Femur (tissue), 1 donor: ENCODE data around the gene TSPAN10.
A peak's percentile ranks its signal among the peaks of the same experiment; 100 is the strongest.
"Not testable (repeated sequence)": the region's sequence is repeated elsewhere in the genome, so short reads cannot be mapped to it uniquely, and the experiment has no call there.

Experiments used
- DNase-seq: peaks from one replicate; pipeline ENCODE4 v3.0.0-alpha.2; 2017

Gene TSPAN10

DNA sequence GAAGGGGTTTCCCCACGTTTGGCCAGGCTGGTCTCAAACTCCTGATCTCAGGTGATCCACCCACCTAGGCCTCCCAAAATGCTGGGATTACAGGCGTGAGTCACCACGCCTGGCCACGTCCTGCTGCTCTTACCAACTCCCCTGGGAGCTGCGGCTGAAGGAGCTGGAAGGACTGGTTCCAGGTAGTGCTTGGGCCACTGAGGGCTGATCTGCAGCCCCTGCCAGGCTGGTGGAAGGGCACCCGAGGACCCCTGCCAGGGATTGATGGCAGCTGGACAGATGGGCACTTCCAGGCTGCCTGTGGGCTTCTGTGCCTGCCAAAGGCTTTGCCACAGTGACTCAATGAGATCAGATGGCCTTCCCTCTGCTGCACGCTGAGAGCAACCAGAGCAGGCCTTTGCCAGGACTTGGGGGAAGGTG is 27.1 kb downstream of the TSPAN10 start:
- no peak for DNase-seq

GRCh38 chr17:81665205-81666091 is 28.5 kb downstream of the TSPAN10 start:
- DNase-seq: no peak

DNA sequence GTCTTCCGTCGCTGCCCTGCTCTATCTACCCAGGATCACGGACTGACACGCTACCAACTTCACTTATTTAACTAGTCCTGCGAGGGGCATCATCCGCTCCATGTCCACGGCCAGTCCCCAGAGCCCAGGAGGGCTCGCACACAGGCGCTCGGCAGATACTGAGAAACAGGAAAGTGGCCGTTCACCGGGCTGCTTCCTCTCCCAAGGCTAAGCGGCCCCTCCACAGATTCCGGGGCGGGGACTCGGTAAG is 29.0 kb downstream of the TSPAN10 start:
- DNase-seq: no peak

DNA sequence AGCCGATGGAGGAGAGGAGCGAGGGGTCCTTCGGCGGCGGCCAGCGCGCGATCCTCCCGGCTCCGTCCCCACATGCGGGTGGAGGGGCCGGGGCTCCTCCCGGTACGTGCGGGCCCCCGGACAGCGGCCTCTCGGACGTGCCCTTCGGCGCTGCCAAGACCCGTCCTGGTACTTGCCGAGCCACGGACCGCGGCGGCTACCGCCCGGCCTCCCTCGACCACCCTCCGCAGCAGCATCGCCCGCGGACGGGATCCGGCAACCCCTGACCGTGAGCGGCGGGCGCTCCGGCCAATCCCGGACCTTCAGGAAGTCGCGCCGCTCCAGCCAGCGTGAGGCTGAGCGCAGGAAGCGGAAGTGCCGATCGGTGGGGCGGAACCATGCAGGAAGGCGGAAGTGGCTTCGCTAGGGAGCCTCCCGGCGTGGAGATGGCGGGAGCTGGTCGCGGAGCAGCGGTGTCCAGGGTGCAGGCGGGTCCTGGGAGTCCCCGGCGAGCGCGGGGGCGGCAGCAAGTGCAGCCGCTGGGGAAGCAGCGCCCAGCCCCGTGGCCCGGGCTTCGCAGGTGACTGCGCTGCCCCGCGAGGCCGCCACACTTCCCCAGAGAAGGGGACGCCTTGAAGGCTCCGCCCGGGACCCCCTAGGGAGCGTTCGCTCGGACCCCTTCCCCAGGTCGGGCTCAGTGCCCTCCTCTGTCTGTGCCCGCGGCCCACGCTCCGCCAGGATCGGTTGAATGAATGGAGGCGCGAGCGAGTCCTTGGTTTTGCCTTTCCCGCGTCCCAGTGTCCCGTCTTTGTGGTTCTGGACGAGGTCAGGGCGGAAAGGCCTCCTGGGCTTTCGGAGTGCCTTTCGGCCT is 29.6 kb downstream of the TSPAN10 start, which contains the start of the genes CCDC137 and OXLD1:
TSS of gene CCDC137 (plus strand) at position 396 of the 850 bp plus-strand sequence. CDS start at position 426, 30 bp downstream.
TSS of gene OXLD1 (minus strand) at position 264 of the 850 bp plus-strand sequence. CDS start at position 236, 28 bp downstream.
- DNase-seq: peak; percentile 98

GRCh38 chr17:81667754-81668153 is 30.8 kb downstream of the TSPAN10 start:
- no peak for DNase-seq

DNA sequence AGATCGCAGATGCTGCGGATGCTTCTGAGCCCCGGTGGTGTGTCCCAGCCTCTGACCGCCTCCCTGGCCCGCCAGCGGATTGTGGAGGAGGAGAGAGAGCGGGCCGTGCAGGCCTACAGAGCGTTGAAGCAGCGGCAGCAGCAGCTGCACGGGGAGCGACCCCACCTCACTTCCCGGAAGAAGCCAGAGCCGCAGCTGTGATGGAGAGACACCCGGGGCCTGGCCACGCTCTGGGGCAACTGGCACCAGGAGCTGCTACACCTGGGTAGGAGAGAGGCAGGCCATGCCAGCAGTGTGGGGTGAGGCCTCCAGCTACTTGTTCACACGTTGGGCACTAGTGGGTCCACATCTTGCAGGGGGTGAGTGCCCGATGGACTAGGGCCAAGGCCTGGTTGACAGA is 35.5 kb downstream of the TSPAN10 start:
- DNase-seq: no peak

DNA sequence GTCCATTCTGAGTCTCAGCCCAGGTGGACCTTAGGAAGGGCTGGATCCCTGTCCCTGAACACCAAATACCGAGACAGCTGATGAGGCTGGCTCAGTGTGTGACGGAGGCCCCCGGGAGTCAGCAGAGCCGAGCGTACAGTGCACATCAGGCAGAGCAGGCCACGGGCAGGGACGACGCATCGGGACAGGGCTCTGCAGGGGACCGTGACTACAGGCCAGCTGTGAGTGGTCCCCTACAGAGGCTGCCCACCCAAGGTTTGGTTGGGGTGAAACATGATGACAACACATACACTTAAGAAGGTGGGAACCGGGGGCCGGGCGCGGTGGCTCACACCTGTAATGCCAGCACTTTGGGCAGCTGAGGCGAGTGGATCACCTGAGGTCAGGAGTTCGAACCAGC is 36.0 kb downstream of the TSPAN10 start:
- DNase-seq: no peak

DNA sequence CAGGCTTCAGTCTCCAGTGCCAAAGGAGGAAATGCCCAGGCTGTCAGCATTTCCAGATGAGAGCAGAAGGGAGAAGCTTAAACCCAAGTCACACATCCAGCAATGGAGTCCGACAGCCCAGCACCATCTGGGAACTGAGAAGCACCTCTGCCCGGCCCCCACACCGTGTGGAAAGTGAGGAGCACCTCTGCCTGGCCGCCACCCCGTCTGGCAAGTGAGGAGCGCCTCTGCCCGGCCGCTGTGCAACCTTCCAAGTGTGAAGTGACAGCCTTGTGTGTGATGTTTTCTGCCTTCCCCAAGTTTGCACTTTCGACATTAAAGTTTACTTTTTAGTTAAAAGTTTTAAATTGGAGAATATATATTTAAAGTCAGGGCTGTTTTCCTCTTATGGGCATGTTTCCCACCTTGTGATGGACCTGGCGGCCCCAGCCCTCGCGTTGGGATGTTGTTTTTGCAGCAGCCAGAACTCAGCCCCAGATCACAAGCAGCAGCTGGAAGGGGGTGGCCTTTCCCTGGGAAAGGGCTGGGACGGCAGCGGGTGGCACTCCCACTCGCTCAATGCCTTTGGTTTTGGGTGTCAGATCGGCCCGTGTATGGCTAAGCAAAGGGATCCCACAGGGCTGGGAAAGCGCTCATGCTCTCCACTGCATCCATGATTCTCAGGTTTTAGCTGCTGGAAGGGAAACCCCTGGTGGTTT is 36.7 kb downstream of the TSPAN10 start:
- no peak for DNase-seq

DNA sequence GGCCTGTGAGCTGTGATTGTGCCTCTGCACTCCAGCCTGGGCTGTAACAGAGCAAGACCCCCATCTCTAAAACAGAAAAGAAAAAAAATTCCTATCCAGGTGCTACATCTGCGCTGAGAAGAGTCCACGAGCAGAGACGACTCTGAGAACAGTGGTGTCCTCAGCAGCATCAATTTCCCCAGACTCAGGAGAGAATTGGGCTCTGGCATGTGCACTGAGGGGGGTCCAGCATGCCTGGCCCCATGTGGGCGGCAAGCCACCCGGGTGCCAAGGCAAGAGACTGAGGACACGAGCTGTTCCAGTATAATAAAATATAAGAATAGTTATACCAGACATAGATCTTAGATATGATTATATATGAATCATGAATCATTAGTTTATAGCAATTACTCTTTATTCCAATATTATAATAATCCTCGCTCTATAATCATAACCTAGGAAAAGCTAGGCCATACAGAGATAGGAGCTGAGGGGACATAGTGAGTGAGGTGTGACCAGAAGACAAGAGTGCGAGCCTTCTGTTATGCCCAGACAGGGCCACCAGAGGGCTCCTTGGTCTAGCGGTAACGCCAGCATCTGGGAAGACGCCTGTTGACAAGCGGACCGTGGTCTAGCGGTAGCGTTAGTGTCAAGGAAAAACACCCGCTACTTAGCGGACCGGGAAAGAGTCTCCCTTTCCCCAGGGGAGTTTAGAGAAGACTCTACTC is 38.7 kb downstream of the TSPAN10 start:
- not testable (repeated sequence) for DNase-seq

DNA sequence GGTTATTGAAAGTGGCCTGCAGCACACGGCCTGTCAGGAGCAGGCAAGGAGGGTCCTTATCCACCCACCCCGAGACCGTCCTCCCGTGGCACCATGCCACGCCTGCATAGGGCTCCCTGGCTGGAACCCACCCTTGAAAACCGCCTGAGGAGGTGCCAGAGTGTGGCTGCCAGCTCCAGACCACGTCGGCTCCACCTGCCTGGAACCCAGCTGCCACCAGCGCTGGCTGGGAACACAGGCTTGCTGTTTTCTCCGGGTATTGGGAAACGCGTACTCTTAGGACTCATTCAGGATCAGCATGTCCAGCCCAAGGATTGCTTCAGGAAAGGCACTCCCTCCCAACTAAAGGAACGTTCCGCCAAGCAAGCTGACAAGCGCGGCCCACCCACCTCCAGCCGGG is 39.9 kb downstream of the TSPAN10 start:
- no peak for DNase-seq

DNA sequence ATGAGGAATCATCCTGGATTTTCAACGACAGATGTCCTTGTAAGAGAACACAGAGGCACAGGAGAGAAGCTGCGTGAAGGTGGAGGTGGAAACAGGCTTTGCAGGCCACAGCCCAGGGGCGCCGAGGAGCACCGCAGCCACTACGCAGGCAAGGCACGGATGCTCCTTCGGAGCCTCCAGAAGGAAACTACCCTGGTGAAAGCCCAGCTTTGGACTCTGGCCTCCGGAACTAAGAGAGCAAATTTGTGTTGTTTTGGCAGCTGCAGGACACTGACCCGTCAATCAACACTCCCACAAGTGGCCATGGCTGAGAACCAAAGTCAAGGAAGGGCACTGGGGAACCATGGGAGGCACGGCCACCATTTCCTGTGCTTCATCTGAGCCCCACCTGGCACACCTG is 43.2 kb downstream of the TSPAN10 start:
- no peak for DNase-seq

DNA sequence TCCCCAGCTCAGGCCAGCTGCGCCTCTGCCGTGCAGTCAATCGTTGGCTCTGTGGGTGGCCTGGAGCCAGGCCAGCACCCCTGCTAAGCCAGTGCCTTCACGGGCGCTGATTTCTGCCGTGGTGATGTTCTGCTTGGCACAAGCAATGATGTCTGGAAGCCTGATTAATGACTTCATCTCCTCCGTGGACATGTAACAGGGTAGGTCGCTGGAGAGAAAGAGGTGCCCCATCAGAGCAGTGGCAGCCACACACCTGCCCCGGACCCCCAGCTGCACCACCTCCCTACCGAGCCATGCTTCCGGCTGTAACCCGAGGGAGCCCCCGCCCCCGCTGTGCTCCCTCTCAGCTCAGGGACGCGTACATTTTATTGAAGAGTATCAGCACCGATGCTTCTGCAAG is 44.7 kb downstream of the TSPAN10 start:
- no peak for DNase-seq

- no peak for DNase-seq
Observed at GRCh38 chr17:81682565-81683207, 45.7 kb downstream of the TSPAN10 start.

GRCh38 chr17:81683208-81683583 is 46.2 kb downstream of the TSPAN10 start:
- DNase-seq: no peak

DNA sequence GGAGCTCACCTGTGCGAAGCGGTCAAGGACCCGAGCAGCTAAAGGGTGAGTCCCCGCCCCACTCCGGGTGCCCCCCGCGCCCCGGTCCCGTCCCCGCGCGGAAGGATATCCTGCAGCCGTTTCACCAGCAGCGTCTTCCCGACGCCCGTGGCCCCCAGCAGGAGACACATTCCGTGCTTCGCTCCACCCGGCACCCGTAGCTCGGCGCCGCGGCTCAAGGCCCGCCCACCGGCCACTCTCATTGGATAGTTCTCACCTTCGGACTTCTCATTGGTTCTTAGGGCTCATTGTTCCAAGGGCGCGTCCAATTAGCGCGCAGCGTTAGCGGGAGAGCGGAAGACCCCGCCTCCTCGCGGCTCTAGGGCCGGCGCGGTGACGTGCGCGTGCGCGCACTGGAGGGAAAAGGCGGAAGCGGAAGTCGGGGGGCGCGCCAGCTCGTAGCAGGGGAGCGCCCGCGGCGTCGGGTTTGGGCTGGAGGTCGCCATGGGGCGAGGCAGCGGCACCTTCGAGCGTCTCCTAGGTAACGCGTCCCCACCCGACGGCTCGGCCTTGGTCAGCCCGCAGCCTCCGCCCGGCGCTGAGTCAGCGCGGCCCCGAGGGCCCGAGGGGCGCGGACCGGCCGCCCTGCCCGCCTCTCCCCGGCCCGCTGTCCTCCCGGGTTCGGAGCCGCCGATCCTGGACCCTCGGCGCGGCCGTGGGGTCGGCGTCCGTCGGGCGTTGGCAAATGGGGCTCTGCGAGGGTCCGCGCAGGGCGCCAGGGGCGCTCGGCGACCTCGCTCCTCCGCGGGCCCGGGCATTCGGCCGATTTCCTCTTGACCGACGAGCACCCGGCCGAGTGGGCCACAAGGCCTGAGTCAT is 46.8 kb downstream of the TSPAN10 start, which contains the start of the genes ARL16 and HGS:
TSS of gene ARL16 (minus strand) at position 214 of the 858 bp plus-strand sequence. CDS start at position 170, 44 bp downstream.
TSS of gene HGS (plus strand) at position 428 of the 858 bp plus-strand sequence. CDS start at position 484, 56 bp downstream.
- peak; percentile 99 for DNase-seq

DNA sequence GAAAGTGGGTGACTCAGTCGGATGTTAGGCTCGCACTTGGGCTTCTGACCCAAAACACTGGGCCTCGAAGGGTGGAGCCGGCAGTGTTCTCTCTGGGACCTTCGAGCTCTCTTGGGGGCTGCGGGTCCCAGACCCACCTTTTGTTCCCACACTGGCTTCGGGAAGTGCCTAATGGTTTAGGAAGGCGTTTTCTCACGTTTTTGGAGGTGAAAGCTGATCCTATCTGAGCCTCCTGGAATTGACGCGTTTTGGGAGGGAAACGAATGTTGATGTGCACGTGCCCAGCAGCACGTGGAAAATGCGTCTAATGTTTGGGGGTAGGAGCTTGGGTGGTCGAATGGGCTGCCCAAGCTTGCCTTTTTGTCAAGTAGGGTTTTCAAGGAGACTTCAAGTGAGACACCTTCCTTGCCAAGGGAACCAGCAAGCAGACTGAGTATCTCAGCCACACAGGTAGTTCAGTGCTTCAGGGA is 47.5 kb downstream of the TSPAN10 start:
- no peak for DNase-seq

GRCh38 chr17:81685108-81685507 is 48.1 kb downstream of the TSPAN10 start:
- no peak for DNase-seq

- no peak for DNase-seq
Observed at GRCh38 chr17:81686614-81687013, 49.6 kb downstream of the TSPAN10 start.

- DNase-seq: no peak
Observed at GRCh38 chr17:81687770-81688541, 51.0 kb downstream of the TSPAN10 start.

- DNase-seq: no peak
Observed at GRCh38 chr17:81688616-81689015, 51.6 kb downstream of the TSPAN10 start.
